NB4 (cell line): ENCODE results near the gene COL4A4.

Source experiments
- DNase-seq: peaks from one replicate; pipeline ENCODE4 v3.0.0; 2010; ENCODE audit warnings: low read depth
- H3K4me3 ChIP-seq: one replicate; pipeline ENCODE4 v1.5.1; 2011; ENCODE audit warnings: mild to moderate bottlenecking, low read depth, low read length, moderate library complexity
- CTCF ChIP-seq: IDR thresholded peaks from one replicate; pipeline ENCODE4 v1.5.1; 2012; ENCODE audit warnings: low read depth, low read length
- MAX ChIP-seq: IDR thresholded peaks from 2 replicates; pipeline ENCODE4 v1.6.1; 2011; ENCODE audit warnings: low read depth, low read length
- MYC ChIP-seq: IDR thresholded peaks from 2 replicates; pipeline ENCODE4 v1.6.1; 2011; ENCODE audit warnings: low read depth, low read length
- POLR2A ChIP-seq: IDR thresholded peaks from 2 replicates; pipeline ENCODE4 v1.6.1; 2011; ENCODE audit warnings: mild to moderate bottlenecking; ENCODE audit not compliant: insufficient read length; ENCODE audit errors: extremely low read depth

Gene COL4A4

GRCh38 chr2:227043981-227044380, 120.0 kb downstream of the COL4A4 start:
- H3K4me3 ChIP-seq: no peak overlapping the region
- TF ChIP-seq MYC (no peak), MAX (no peak), POLR2A (no peak), CTCF (no peak)
- no peak for DNase-seq

- H3K4me3 ChIP-seq: no peak overlapping the region
- TF ChIP-seq CTCF (no peak), MYC (no peak), MAX (no peak), POLR2A (no peak)
- no peak for DNase-seq
These were observed 125.3 kb downstream of the COL4A4 start for GRCh38 chr2:227038550-227039189.

GRCh38 chr2:227036527-227036926, 127.5 kb downstream of the COL4A4 start:
- DNase-seq: no peak
- TF ChIP-seq MAX (no peak), MYC (no peak), POLR2A (no peak), CTCF (no peak)
- H3K4me3 ChIP-seq: no peak overlapping the region

GRCh38 chr2:227035711-227036367, 128.2 kb downstream of the COL4A4 start:
- H3K4me3 ChIP-seq: no peak overlapping the region
- no peak for TF ChIP-seq CTCF
- no peak for DNase-seq

GRCh38 chr2:227033471-227034148, 130.4 kb downstream of the COL4A4 start:
- peak; percentile 36 for DNase-seq
- H3K4me3 ChIP-seq: no peak overlapping the region
- TF ChIP-seq CTCF (peak; percentile 82), POLR2A (no peak)

- no peak for TF ChIP-seq MYC
- no peak for TF ChIP-seq MAX
- no peak for TF ChIP-seq POLR2A
- TF ChIP-seq CTCF: no peak
- DNase-seq: no peak
- no peak overlapping the region for H3K4me3 ChIP-seq
These were observed 132.6 kb downstream of the COL4A4 start for GRCh38 chr2:227031379-227031778.
